Breast epithelium (tissue), 4 donors: ENCODE measurements around the gene GIPC1. TPM values are rescaled to one million over a fixed set of nuclear protein-coding genes. Genes with fewer than 3 reads are reported as not detected.
"Not testable (repeated sequence)": the region's sequence is repeated elsewhere in the genome, so short reads cannot be mapped to it uniquely, and the experiment has no call there.

Source experiments
- DNase-seq, 2 donors: peaks; one replicate each; pipeline ENCODE4 v3.0.0-alpha.2; 2019; ENCODE audit warnings: low spot score in 2 of 2
- H3K27ac ChIP-seq, 2 donors: fragments of 200-600 bp; sonication (generic) in 1 of 2; one replicate each; pipeline ENCODE4 v1.5.1; 2016 to 2019; ENCODE audit warnings: mild to moderate bottlenecking in 1 of 2
- H3K27me3 ChIP-seq, 2 donors: fragments of 200-600 bp; sonication (generic) in 1 of 2; one replicate each; pipeline versions ENCODE4 v1.5.1 to v1.6.0; 2017 to 2019; ENCODE audit warnings: control low read depth in 1 of 2, mild to moderate bottlenecking in 1 of 2
- H3K36me3 ChIP-seq: fragments of 200-600 bp; one replicate; pipeline ENCODE4 v1.5.1; 2019
- H3K4me1 ChIP-seq, 2 donors: fragments of 200-600 bp; sonication (generic); one replicate each; pipeline ENCODE4 v1.5.1; 2016 to 2019; ENCODE audit warnings: control low read depth in 1 of 2
- H3K4me3 ChIP-seq, 3 donors: fragments of 200-600 bp; sonication (generic); 1 replicate in 2 of 3; 2 replicates in 1 of 3; pipeline ENCODE4 v1.5.1; 2016 to 2019; ENCODE audit warnings: mild to moderate bottlenecking in 3 of 3, moderate library complexity in 2 of 3
- H3K9me3 ChIP-seq, 2 donors: fragments of 200-600 bp; sonication (generic) in 1 of 2; one replicate each; pipeline ENCODE4 v1.5.1; 2016 to 2019; ENCODE audit warnings: control low read depth in 1 of 2
- POLR2A ChIP-seq: fragments of 450-650 bp; IDR thresholded peaks from one replicate; pipeline ENCODE4 v1.6.1; 2016; ENCODE audit warnings: antibody characterized with exemption, mild to moderate bottlenecking, moderate library complexity
- POLR2AphosphoS5 ChIP-seq, 3 donors: sonication (generic); formaldehyde crosslinking; IDR thresholded peaks; one replicate each; pipeline ENCODE4 v1.6.1; 2017; ENCODE audit warnings: antibody characterized with exemption in 3 of 3
- intact Hi-C: fragments of 100-400 bp; cut with DNase I; formaldehyde crosslinking; loops from one replicate; pipeline ENCODE4 v1.15.1; 2023; ENCODE audit warnings: low total_unique reads
- total RNA-seq, 3 donors: library from RNA; depleted of rRNA; stranded (reverse); fragments of >200 nt; gene quantifications; one replicate each; pipeline ENCODE4 v1.1.0, GENCODE V29; 2016
- TF ChIP-seq, protein P1 (sequence below), 3 donors: fragments of 450-650 bp; IDR thresholded peaks; one replicate each; pipeline ENCODE4 v1.5.1; 2016 to 2017; ENCODE audit warnings: antibody characterized with exemption in 3 of 3, mild to moderate bottlenecking in 3 of 3, moderate library complexity in 3 of 3

Gene GIPC1
- total RNA-seq, 3 donors from 2014 or later, result 48.8 to 79.0 (median 72.0) TPM

DNA sequence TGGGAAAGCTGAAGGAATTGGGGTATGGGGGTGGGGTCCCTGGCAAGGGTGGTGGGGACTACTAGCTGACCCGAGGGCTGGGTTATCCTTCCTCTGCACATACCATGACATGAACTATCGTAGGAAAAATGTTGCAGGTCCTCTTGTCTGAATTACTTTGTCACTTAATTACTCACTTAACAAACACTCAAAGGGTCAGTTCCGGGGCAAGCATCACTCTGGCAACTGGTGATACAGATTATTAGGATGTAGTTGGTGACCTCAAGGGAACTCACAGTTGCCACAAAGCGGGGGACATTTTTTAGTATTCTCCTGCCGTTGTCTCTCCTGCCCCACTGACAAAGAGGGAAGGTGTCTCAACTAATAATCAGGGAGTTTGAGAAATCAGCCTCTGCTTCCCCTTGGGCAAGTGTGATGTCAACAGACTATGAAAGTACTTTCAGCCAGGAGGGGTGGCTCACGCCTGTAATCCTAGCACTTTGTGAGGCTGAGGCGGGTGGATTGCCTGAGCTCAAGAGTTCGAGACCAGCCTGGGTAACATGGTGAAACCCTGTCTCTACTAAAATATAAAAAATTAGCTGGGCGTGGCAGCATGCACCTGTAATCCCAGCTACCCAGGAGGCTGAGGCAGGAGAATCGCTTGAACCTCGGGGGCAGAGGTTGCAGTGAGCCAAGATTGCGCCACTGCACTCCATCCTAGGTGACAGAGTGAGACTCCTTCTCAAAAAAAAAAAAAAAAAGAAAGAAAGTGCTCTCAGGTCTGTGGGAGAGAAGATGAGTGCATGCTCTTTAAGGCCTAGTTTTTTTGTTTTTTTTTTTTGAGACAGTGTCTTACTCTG, 12.0 kb upstream of the GIPC1 start:
- no peak for TF ChIP-seq POLR2AphosphoS5 (IDR thresholded peaks at IDR 0.05)
- TF ChIP-seq, protein P1, sequence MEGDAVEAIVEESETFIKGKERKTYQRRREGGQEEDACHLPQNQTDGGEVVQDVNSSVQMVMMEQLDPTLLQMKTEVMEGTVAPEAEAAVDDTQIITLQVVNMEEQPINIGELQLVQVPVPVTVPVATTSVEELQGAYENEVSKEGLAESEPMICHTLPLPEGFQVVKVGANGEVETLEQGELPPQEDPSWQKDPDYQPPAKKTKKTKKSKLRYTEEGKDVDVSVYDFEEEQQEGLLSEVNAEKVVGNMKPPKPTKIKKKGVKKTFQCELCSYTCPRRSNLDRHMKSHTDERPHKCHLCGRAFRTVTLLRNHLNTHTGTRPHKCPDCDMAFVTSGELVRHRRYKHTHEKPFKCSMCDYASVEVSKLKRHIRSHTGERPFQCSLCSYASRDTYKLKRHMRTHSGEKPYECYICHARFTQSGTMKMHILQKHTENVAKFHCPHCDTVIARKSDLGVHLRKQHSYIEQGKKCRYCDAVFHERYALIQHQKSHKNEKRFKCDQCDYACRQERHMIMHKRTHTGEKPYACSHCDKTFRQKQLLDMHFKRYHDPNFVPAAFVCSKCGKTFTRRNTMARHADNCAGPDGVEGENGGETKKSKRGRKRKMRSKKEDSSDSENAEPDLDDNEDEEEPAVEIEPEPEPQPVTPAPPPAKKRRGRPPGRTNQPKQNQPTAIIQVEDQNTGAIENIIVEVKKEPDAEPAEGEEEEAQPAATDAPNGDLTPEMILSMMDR (IDR thresholded peaks at IDR 0.05), result no peak
- TF ChIP-seq POLR2A, result no peak
- Histone ChIP-seq H3K4me3 (no peak overlapping the region), H3K27me3 (no peaks in the 10 kb centered on the region), H3K27ac (peak overlapping the region in 1 of 2 donors; percentile 92), H3K36me3 (no peaks in the 10 kb centered on the region), H3K4me1 (no peaks in the 10 kb centered on the region), H3K9me3 (no peaks in the 10 kb centered on the region)
- intact Hi-C loops, result no loop called here
- DNase-seq, result no peak

DNA sequence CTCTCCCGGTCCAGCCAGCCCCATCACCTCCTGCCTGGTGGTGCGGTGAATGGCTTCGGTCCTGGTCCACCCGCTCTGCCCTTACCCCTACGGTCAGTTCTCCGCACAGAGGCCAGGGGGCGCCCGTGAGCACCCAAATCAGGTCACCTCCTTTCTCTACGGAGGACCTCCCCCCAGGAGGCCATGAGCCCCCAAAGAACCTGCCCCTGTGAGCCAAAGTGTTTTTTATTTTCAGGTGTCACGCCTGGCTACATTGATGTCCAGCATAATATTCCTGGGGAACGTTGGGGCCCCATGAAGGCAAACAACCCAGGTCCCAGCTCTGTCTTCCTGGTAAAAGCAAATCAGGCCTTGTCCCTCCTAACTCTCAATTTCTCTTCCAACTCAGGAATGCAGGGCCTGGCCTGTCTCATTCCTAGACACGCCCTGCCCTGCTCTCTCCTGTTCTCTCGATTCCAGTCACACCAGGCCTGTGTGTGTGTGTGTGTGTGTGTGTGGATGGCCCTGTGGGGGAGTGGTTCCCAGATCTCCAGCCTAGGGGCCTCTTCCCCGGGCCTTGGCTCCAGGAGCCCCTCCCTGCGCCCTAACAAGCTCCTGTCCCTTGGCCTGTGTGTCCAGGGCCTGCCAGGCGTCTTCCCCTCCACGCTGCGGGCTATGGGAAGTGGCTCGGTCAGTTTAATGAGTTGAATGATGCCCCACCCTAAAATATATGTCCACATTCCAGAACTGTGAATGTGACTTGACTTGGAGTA, 9.7 kb upstream of the GIPC1 start:
- Histone ChIP-seq H3K27me3 (no peaks in the 10 kb centered on the region), H3K36me3 (no peaks in the 10 kb centered on the region), H3K4me3 (no peak overlapping the region), H3K9me3 (no peaks in the 10 kb centered on the region), H3K27ac (peak overlapping the region; percentile 86 to 92), H3K4me1 (peaks cover 0 to 3% of the 10 kb centered on the region in 2 donors)
- TF ChIP-seq POLR2AphosphoS5 (IDR thresholded peaks at IDR 0.05) (peak in 1 of 3 donors; percentile 34), POLR2A (no peak)
- TF ChIP-seq, protein P1 (IDR thresholded peaks at IDR 0.05), result peak; percentile 34 to 58 (median 58)
- DNase-seq, result peak; percentile 70 to 73
- intact Hi-C loops, result no loop called here

DNA sequence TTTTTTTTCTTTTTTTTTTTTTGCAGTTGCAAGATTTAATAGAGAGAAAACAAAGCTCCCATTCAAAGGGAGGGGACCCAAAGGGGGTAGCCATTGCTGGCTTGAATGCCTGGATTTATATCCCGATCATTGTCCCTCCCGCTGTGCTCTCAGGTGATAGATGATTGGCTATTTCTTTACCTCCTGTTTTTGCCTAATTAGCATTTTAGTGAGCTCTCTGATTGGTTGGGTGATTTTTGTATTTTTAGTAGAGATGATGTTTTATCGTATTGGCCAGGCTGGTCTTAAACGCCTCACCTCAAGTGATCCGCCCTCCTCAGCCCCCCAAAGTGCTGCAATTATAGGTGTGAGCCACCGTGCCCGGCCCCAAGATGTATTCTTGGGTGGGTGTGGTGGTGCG, 8.6 kb upstream of the GIPC1 start:
- intact Hi-C loops, result loop anchor here (5.0 kb wide), 1 partner anchor 1758 kb away; no protein-coding TSS in a partner anchor
- peak overlapping the region; percentile 38 to 92 for H3K27ac ChIP-seq

DNA sequence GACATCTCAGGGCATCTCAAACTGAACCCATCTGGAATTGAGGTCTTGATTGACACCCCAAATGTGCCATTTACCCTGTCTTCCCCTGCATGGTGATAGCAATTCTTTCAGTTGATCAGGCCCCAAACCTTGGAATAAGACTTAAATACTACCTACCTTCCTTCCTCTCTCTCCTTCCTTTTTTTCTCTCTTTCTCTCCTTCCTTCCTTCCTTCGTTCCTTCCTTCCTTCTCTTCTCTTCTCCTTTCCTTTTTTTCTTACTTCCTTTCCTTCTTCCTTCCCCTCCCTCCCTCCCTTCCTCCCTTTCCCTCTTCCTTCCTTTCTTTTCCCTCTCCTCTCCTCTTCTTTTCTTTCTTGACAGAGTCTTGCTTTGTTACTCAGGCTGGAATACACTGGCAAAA, 7.4 kb upstream of the GIPC1 start:
- Histone ChIP-seq H3K9me3 (no peaks in the 10 kb centered on the region), H3K4me3 (no peak overlapping the region), H3K27ac (peak overlapping the region; percentile 45 to 92), H3K36me3 (no peaks in the 10 kb centered on the region), H3K27me3 (no peaks in the 10 kb centered on the region), H3K4me1 (peaks cover 0 to 3% of the 10 kb centered on the region in 2 donors)
- intact Hi-C loops, result loop anchor here (5.0 kb wide), 1 partner anchor 1759 kb away; no protein-coding TSS in a partner anchor
- TF ChIP-seq POLR2AphosphoS5 (IDR thresholded peaks at IDR 0.05) (no peak), POLR2A (no peak)
- TF ChIP-seq, protein P1 (IDR thresholded peaks at IDR 0.05), result no peak
- DNase-seq, result no peak

More for the DNA sequence above, 8.6 kb upstream of the GIPC1 start:
- not testable (repeated sequence) for H3K4me3 ChIP-seq, H3K27me3 ChIP-seq, DNase-seq, H3K4me1 ChIP-seq, H3K9me3 ChIP-seq, H3K36me3 ChIP-seq

DNA sequence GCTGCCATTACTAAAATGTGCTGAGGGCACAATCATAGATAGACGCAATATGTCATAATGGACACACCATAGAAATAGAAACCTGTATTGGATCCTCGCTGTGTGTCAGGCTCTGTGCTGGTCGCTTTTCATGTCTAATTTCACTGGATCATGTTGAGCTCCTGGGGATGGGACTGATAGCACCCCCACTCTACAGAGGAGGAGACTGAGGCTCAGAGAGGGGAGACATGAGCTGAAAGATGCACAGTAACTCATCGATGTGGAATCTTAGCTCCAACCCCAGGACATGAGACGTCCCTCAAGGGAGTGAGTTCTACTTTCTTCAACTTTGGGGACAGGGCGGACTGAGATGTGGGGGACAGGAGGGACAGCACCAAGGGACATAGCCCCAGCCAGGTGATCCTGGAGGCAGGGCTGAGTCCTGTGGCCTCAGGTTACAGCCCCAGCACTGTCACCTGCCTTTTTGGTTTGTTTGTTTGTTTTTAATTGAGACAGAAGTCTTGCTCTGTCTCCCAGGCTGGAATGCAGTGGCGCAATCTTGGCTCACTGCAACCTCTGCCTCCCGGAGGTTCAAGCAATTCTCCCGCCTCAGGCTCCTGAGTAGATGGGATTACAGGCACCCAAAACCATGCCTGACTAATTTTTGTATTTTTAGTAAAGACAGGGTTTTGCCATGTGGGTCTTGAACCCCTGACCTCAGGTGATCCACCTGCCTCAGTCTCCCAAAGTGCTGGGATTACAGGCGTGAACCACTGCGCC, 6.6 kb upstream of the GIPC1 start:
- DNase-seq, result peak in 1 of 2 donors; percentile 74
- no peak overlapping the region for H3K4me3 ChIP-seq
- H3K9me3 ChIP-seq, result no peaks in the 10 kb centered on the region
- H3K27ac ChIP-seq, result peak overlapping the region; percentile 45 to 64
- intact Hi-C loops, result loop anchor here (5.0 kb wide), 1 partner anchor 1760 kb away; no protein-coding TSS in a partner anchor
- H3K4me1 ChIP-seq, result peaks cover 0 to 3% of the 10 kb centered on the region in 2 donors
- H3K36me3 ChIP-seq, result no peaks in the 10 kb centered on the region
- TF ChIP-seq, protein P1 (IDR thresholded peaks at IDR 0.05), result no peak
- peak in 1 of 3 donors; percentile 39 for TF ChIP-seq POLR2AphosphoS5 (IDR thresholded peaks at IDR 0.05)
- no peaks in the 10 kb centered on the region for H3K27me3 ChIP-seq
